Gastroesophageal sphincter (tissue), 4 donors: ENCODE data around the gene TTC32. TPM values are rescaled to one million over a fixed set of nuclear protein-coding genes. Genes with fewer than 3 reads are reported as not detected.

Experiments used
- ATAC-seq: fragments of 150-250 bp; one replicate; pipeline ENCODE4 v1.9.1; 2016; ENCODE audit warnings: mild to moderate bottlenecking, moderate library complexity
- H3K27ac ChIP-seq, 4 donors: fragments of 200-600 bp; sonication (generic) in 3 of 4; 1 replicate in 3 of 4; 2 replicates in 1 of 4; pipeline ENCODE4 v1.5.1; 2016 to 2019
- H3K27me3 ChIP-seq: fragments of 200-600 bp; sonication (generic); one replicate; pipeline ENCODE4 v1.5.1; 2019
- H3K36me3 ChIP-seq, 2 donors: fragments of 200-600 bp; sonication (generic); one replicate each; pipeline ENCODE4 v1.5.1; 2019; ENCODE audit warnings: control low read depth in 1 of 2
- H3K4me1 ChIP-seq, 3 donors: fragments of 200-600 bp; sonication (generic); 1 replicate in 2 of 3; 2 replicates in 1 of 3; pipeline ENCODE4 v1.5.1; 2016 to 2019; ENCODE audit warnings: control low read depth in 2 of 3
- H3K4me3 ChIP-seq, 2 donors: fragments of 200-600 bp; sonication (generic); one replicate each; pipeline ENCODE4 v1.5.1; 2019; ENCODE audit warnings: mild to moderate bottlenecking in 1 of 2, moderate library complexity in 1 of 2
- H3K9me3 ChIP-seq, 3 donors: fragments of 200-600 bp; sonication (generic); one replicate each; pipeline ENCODE4 v1.5.1; 2017 to 2019; ENCODE audit warnings: control low read depth in 2 of 3
- EP300 ChIP-seq: sonication (generic); formaldehyde crosslinking; IDR thresholded peaks from one replicate; pipeline ENCODE4 v1.6.1; 2017; ENCODE audit warnings: antibody characterized with exemption, mild to moderate bottlenecking
- POLR2A ChIP-seq, 2 donors: fragments of 450-650 bp; IDR thresholded peaks; one replicate each; pipeline ENCODE4 v1.6.1; 2017; ENCODE audit warnings: antibody characterized with exemption in 2 of 2, mild to moderate bottlenecking in 2 of 2, moderate library complexity in 1 of 2
- POLR2AphosphoS5 ChIP-seq: sonication (generic); formaldehyde crosslinking; IDR thresholded peaks from one replicate; pipeline ENCODE4 v1.6.1; 2017; ENCODE audit warnings: antibody characterized with exemption
- WGBS, 2 donors: methylation state at CpG; one replicate each; pipeline ENCODE4 v1.1.5; 2018; ENCODE audit warnings: low coverage in 1 of 2; 5-methylcytosine and 5-hydroxymethylcytosine counted together
- total RNA-seq, 4 donors: library from RNA; depleted of rRNA; stranded (reverse); fragments of >200 nt; gene quantifications; one replicate each; pipeline ENCODE4 v1.1.0, GENCODE V29; 2016
- TF ChIP-seq, protein P1 (sequence below), 4 experiments: fragments of 200-600 bp in 2 of 4; fragments of 450-650 bp in 2 of 4; sonication (generic) in 1 of 4; IDR thresholded peaks; one replicate each; pipeline ENCODE4 v1.5.1; 2017 to 2019; ENCODE audit warnings: antibody characterized with exemption in 4 of 4, mild to moderate bottlenecking in 2 of 4, moderate library complexity in 2 of 4

TTC32 gene
- total RNA-seq, 4 donors from 2014 or later = 17.1 to 37.5 (median 17.9) TPM

DNA sequence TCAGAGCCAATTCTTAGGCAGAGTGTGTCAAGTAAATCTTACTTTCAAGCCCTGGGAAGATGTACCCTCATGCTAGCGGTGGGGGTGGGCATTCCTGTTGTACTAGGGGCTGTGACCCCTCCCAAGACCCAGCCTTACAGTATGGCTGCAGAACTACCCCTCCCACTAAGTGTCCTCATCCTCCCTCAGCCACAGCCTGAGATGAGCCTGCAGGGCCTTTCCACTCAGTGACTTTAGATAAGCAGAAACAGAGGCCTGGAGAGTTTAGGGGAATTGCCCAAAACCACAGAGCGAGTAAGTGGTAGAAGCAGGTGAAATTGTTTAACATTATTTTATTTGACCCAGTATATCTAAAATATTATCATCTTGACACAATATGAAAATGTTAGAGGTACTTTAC, 36.6 kb downstream of the TTC32 start:
- TF ChIP-seq POLR2AphosphoS5 = no peak
- TF ChIP-seq, protein P1, sequence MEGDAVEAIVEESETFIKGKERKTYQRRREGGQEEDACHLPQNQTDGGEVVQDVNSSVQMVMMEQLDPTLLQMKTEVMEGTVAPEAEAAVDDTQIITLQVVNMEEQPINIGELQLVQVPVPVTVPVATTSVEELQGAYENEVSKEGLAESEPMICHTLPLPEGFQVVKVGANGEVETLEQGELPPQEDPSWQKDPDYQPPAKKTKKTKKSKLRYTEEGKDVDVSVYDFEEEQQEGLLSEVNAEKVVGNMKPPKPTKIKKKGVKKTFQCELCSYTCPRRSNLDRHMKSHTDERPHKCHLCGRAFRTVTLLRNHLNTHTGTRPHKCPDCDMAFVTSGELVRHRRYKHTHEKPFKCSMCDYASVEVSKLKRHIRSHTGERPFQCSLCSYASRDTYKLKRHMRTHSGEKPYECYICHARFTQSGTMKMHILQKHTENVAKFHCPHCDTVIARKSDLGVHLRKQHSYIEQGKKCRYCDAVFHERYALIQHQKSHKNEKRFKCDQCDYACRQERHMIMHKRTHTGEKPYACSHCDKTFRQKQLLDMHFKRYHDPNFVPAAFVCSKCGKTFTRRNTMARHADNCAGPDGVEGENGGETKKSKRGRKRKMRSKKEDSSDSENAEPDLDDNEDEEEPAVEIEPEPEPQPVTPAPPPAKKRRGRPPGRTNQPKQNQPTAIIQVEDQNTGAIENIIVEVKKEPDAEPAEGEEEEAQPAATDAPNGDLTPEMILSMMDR (IDR thresholded peaks at IDR 0.05) = no peak
- TF ChIP-seq POLR2A (IDR thresholded peaks at IDR 0.05) = no peak
- no peak for TF ChIP-seq EP300

DNA sequence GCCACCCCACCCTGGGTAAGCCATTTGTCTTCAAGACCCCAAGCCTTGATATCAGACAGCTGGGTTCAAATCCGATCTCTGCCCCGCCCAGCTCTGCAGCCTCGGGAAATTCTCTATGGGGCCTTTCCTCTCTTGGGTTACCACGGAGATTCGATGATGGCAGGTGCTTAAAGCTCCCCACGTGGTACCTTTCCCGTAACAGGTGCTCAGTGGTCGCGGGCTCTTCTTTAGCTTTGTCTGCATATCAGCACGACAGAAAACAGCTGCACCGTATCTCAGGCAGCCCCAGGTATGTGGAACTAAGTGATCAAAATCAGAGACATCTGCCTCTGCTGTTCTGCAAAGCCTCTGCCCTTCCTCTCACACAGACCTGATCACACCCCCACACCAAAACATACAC, 37.4 kb downstream of the TTC32 start:
- Histone ChIP-seq H3K4me3 (no peak overlapping the region), H3K27me3 (no peaks in the 10 kb centered on the region), H3K36me3 (no peaks in the 10 kb centered on the region), H3K4me1 (peaks cover 0 to 46% (median 15%) of the 10 kb centered on the region in 3 donors), H3K27ac (no peak overlapping the region), H3K9me3 (no peaks in the 10 kb centered on the region)
- TF ChIP-seq, protein P1 (IDR thresholded peaks at IDR 0.05) = no peak
- TF ChIP-seq POLR2A (IDR thresholded peaks at IDR 0.05) = no peak
- TF ChIP-seq EP300 = no peak
- WGBS, 2 donors = 78 to 100% methylated on average over 1 to 4 of the region's 11 CpGs
- ATAC-seq = no peak

More for the DNA sequence above, 36.6 kb downstream of the TTC32 start:
- Histone ChIP-seq H3K9me3 (no peaks in the 10 kb centered on the region), H3K27me3 (no peaks in the 10 kb centered on the region), H3K36me3 (no peaks in the 10 kb centered on the region), H3K4me3 (no peak overlapping the region), H3K4me1 (peaks cover 0 to 42% (median 15%) of the 10 kb centered on the region in 3 donors), H3K27ac (no peak overlapping the region)
- ATAC-seq = no peak
- 74 to 75% methylated on average over 1 to 2 of the region's 2 CpGs for WGBS, 2 donors

DNA sequence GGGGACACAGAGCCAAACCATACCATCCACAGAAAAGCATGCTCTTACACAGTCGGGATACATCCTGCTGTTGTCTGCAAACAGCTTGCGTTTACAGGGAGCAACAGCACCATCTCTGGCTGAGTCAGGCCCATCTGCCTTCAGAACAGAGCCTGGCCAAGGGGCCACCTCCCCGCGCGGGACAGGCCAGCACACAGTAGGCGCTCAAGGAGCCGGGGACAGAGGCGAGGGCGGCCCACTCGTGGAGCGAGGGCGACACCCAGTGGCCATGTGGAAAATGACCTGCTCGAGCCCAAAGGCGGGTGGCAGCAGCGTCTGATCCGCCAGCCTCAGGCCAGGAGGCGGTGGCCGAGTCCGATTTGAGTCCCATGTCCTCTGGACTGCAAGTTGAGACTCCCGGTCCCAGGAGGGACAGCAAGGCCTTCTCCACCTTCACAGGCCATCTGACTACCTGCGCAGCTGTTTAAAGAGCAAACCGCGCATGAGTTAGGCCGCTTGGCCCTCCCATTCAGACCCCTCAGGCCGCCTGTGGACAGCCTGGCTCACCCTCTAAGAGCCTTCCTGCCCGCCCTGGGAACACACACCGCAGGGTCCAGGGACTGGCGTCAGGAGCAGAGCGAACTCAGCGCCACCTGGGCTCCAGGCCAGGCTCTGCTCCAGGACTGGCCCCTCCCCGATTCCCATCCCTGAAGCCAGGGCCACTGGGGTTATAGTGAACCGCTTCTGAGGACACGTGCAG, 38.3 kb downstream of the TTC32 start:
- 50 to 61% methylated on average over 1 to 2 of the region's 33 CpGs for WGBS, 2 donors
- H3K4me1 ChIP-seq = peaks cover 0 to 37% (median 7%) of the 10 kb centered on the region in 3 donors
- H3K4me3 ChIP-seq = peak overlapping the region in 1 of 2 donors; percentile 18
- no peaks in the 10 kb centered on the region for H3K9me3 ChIP-seq
- TF ChIP-seq, protein P1 (IDR thresholded peaks at IDR 0.05) = peak in 3 of 4 experiments; percentile 93 to 98 (median 95)
- peak in 1 of 2 donors; percentile 4 for TF ChIP-seq POLR2A (IDR thresholded peaks at IDR 0.05)
- TF ChIP-seq EP300 = no peak
- no peak for TF ChIP-seq POLR2AphosphoS5
- ATAC-seq = peak; percentile 70
- H3K27me3 ChIP-seq = no peaks in the 10 kb centered on the region
- H3K36me3 ChIP-seq = no peaks in the 10 kb centered on the region
- no peak overlapping the region for H3K27ac ChIP-seq

DNA sequence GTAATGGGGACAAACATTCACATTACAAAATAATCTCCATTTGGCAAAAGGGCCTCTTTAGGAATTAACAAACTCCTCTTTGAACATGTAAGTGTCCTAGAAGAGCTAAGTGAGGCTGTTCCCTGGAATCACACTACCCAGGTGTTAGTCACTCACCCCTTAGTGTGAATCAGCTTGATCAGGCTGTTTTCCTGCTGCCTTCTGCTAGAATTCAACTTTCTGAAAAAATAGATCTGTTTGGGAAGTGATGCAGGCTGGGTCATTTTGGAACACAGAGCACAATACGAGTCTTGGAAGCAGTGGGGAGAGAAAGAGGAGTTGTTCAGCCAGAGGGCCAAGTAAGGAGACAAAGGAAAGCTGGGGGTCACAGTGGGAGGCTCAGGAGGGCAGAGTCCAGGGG, 40.0 kb downstream of the TTC32 start:
- Histone ChIP-seq H3K9me3 (no peaks in the 10 kb centered on the region), H3K4me1 (peaks cover 0 to 37% (median 7%) of the 10 kb centered on the region in 3 donors), H3K27me3 (no peaks in the 10 kb centered on the region), H3K36me3 (no peaks in the 10 kb centered on the region), H3K4me3 (no peak overlapping the region), H3K27ac (peak overlapping the region in 2 of 4 donors; percentile 57 to 58)
- WGBS, 2 donors = 10% methylated on average over 1 of the region's 1 CpG; no CpG with 5 or more reads in 1 of the 2 donors
- peak; percentile 56 for ATAC-seq
- TF ChIP-seq POLR2AphosphoS5 = peak; percentile 89
- TF ChIP-seq, protein P1 (IDR thresholded peaks at IDR 0.05) = no peak

DNA sequence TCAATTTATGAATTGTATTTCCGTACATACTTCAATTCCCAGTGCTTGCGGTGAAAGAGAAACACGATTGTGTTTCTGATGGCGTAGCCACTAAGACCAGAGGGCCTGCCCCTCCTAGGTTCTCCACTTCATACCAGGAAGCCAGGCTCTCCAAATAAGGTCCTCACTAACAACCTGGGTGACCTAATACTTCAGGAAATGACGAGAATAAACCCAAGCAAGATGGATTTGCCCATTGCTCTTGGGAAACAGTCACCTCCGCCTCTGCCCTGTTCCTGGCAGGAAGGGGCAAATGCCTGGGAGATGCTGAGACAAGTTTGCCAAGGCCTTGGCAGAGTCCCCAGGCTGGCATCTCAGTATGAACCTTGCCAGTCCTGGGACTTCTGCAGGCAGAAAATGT, 41.8 kb downstream of the TTC32 start:
- ATAC-seq = no peak
- Histone ChIP-seq H3K27ac (peak overlapping the region in 2 of 4 donors; percentile 47 to 59), H3K27me3 (no peaks in the 10 kb centered on the region), H3K36me3 (no peaks in the 10 kb centered on the region), H3K4me3 (no peak overlapping the region), H3K9me3 (no peaks in the 10 kb centered on the region), H3K4me1 (peaks cover 0 to 55% (median 10%) of the 10 kb centered on the region in 3 donors)
- TF ChIP-seq, protein P1 (IDR thresholded peaks at IDR 0.05) = no peak
- TF ChIP-seq POLR2A (IDR thresholded peaks at IDR 0.05) (no peak), EP300 (no peak), POLR2AphosphoS5 (peak; percentile 94)
- 77 to 90% methylated on average over 5 of the region's 6 CpGs for WGBS, 2 donors
